Stomach (tissue), 4 donors: ENCODE results near the gene HHLA2.

ENCODE experiments used
- EP300 ChIP-seq: sonication (generic); formaldehyde crosslinking; IDR thresholded peaks from one replicate; pipeline ENCODE4 v1.6.1; 2017; ENCODE audit warnings: antibody characterized with exemption
- POLR2AphosphoS5 ChIP-seq, 3 donors: sonication (generic); formaldehyde crosslinking; IDR thresholded peaks; one replicate each; pipeline ENCODE4 v1.6.1; 2016; ENCODE audit warnings: antibody characterized with exemption in 3 of 3
- TF ChIP-seq, protein P1 (sequence below), 7 experiments: fragments of 450-650 bp in 4 of 7; fragments of 200-600 bp in 3 of 7; sonication (generic) in 3 of 7; IDR thresholded peaks; one replicate each; pipeline ENCODE4 v1.5.1; 2016 to 2019; ENCODE audit warnings: antibody characterized with exemption in 7 of 7, control low read depth in 2 of 7, mild to moderate bottlenecking in 1 of 7

DNA sequence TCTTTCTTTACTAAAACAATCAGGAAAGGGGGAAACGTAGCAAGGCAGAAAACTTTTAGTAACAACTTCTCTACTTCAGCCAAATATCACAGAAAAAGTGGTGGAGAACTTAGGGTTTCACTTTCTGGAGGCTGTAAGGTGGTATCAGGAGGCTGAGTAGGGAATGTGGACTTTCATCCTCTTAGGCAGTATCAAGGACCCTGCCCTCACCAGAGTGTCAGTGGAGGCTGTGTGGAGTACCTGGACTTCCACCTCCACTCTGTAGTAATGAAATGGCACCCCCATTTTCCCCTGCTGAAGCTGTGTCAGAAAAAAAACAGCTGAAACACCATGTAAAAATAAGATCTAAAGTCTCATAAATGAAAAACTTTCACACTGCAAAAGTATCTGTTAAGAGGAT, 11.2 kb upstream of the HHLA2 start:
- TF ChIP-seq, protein P1, sequence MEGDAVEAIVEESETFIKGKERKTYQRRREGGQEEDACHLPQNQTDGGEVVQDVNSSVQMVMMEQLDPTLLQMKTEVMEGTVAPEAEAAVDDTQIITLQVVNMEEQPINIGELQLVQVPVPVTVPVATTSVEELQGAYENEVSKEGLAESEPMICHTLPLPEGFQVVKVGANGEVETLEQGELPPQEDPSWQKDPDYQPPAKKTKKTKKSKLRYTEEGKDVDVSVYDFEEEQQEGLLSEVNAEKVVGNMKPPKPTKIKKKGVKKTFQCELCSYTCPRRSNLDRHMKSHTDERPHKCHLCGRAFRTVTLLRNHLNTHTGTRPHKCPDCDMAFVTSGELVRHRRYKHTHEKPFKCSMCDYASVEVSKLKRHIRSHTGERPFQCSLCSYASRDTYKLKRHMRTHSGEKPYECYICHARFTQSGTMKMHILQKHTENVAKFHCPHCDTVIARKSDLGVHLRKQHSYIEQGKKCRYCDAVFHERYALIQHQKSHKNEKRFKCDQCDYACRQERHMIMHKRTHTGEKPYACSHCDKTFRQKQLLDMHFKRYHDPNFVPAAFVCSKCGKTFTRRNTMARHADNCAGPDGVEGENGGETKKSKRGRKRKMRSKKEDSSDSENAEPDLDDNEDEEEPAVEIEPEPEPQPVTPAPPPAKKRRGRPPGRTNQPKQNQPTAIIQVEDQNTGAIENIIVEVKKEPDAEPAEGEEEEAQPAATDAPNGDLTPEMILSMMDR (IDR thresholded peaks at IDR 0.05), result no peak
- no peak for TF ChIP-seq POLR2AphosphoS5 (IDR thresholded peaks at IDR 0.05)
- TF ChIP-seq EP300, result no peak
